Endothelial cell of umbilical vein (primary cell): ENCODE data around the gene MAP3K13.

ENCODE experiments used
- CTCF ChIP-seq, 2 donors: IDR thresholded peaks; 1 replicate in 1 of 2; 2 replicates in 1 of 2; pipeline ENCODE4 v1.5.1; 2011; ENCODE audit warnings: low read length in 2 of 2, mild to moderate bottlenecking in 2 of 2, moderate library complexity in 2 of 2, control low read depth in 1 of 2, inconsistent platforms in 1 of 2, low read depth in 1 of 2; ENCODE audit not compliant: insufficient read depth in 1 of 2; ENCODE audit errors: extremely low read depth in 1 of 2
- EZH2 ChIP-seq: IDR thresholded peaks from 2 replicates; pipeline ENCODE4 v1.6.1; 2012; ENCODE audit warnings: borderline replicate concordance, low read depth, mild to moderate bottlenecking, moderate library complexity, low read length, inconsistent platforms; ENCODE audit not compliant: severe bottlenecking
- POLR2A ChIP-seq: IDR thresholded peaks from 2 replicates; pipeline ENCODE4 v1.6.1; 2012; ENCODE audit warnings: low read depth, mild to moderate bottlenecking, control low read depth, low read length
- POLR2AphosphoS5 ChIP-seq: IDR thresholded peaks from 2 replicates; pipeline ENCODE4 v1.6.1; 2012; ENCODE audit warnings: low read depth, mild to moderate bottlenecking, control low read depth, low read length, moderate library complexity; ENCODE audit not compliant: insufficient read depth

GRCh38 chr3:185439745-185440466 is 77.0 kb downstream of the MAP3K13 start:
- TF ChIP-seq CTCF (IDR thresholded peaks at IDR 0.05; ENCODE audit: extremely low read depth in 1 of 2, insufficient read depth in 1 of 2, low read depth in 1 of 2, low read length in 2 of 2) (no peak), POLR2A (no peak), POLR2AphosphoS5 (no peak), EZH2 (no peak)
